ENCODE data around the gene PKP4. TPM values are rescaled to one million over a fixed set of nuclear protein-coding genes. Genes with fewer than 3 reads are reported as not detected.

The PKP4 gene
- total and polyA plus RNA-seq, 12 donors: 17.9 to 59.0 (median 45.2) TPM

DNA sequence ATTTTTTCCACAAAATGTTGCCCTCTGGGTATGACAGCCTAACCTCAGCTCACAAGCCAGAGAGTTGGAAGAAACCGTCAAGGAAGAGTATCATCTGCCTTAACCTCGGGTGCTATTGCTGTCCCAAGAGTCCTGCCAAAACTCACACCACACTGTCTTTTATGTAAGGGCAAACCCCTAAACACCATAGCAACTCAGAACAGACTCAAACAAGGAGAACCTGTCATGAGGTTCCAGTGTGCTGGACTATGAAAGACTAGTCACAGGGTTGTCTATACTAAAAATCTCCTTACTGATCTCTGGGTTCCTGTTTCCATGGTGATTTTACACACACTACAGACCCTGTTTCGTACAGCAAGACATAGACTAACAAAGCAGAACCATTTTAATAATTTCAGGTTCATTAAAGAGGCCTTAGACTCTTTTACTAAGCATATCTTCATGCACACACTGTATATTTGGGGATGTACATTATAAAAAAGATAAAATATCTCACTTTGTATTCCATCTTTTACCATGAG lies 159.8 kb downstream of the PKP4 start:
- no peak overlapping the region for H3K27ac ChIP-seq
- intact Hi-C loops (cut with DNase I): no loop called here
- DNase-seq (no peak), ATAC-seq (no peak)
- 84 to 87% methylated on average over 3 of the region's 3 CpGs for WGBS, 2 donors
- TF ChIP-seq, protein P1, sequence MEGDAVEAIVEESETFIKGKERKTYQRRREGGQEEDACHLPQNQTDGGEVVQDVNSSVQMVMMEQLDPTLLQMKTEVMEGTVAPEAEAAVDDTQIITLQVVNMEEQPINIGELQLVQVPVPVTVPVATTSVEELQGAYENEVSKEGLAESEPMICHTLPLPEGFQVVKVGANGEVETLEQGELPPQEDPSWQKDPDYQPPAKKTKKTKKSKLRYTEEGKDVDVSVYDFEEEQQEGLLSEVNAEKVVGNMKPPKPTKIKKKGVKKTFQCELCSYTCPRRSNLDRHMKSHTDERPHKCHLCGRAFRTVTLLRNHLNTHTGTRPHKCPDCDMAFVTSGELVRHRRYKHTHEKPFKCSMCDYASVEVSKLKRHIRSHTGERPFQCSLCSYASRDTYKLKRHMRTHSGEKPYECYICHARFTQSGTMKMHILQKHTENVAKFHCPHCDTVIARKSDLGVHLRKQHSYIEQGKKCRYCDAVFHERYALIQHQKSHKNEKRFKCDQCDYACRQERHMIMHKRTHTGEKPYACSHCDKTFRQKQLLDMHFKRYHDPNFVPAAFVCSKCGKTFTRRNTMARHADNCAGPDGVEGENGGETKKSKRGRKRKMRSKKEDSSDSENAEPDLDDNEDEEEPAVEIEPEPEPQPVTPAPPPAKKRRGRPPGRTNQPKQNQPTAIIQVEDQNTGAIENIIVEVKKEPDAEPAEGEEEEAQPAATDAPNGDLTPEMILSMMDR (IDR thresholded peaks at IDR 0.05): no peak
- H3K4me3 ChIP-seq: no peak overlapping the region
- no peaks in the 10 kb centered on the region for H3K27me3 ChIP-seq
- peaks cover 0 to 9% (median 0%) of the 10 kb centered on the region in 9 donors for H3K4me1 ChIP-seq
- H3K9me3 ChIP-seq: no peaks in the 10 kb centered on the region
- peaks cover 0 to 20% (median 5%) of the 10 kb centered on the region in 9 donors for H3K36me3 ChIP-seq

DNA sequence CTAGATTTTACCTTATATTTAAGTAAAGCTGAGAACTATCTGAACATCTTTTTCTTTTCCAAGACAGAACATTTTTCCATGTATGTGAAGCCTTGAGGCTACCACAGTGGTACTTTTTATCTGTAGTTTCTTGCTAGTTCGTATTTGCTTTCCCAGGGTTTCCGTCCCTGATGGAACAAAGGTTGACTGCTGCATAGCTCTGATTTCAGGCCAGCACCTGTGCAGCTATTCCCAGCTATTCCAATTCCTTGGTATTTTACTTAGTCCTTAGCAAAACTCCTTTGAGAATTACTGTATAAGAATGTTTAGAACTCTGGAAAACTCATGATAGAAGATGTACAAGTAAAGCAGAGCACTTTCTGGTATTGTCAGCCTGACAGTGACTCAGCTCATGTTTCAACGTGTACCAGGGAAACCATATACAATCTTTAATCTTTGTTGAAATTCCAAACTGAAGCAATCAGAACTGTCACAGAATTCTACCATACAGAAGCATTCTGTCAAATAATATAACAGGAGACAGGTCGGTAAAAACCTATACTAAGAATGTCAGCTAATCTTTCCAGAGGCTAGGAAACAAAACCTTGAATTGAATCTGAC lies 162.2 kb downstream of the PKP4 start:
- Histone ChIP-seq H3K36me3 (peaks cover 0 to 45% (median 11%) of the 10 kb centered on the region in 9 donors), H3K27ac (no peak overlapping the region), H3K27me3 (no peaks in the 10 kb centered on the region), H3K4me1 (peaks cover 0 to 9% (median 0%) of the 10 kb centered on the region in 9 donors), H3K4me3 (no peak overlapping the region), H3K9me3 (no peaks in the 10 kb centered on the region)
- DNase-seq: no peak
- WGBS, 2 donors: 88 to 89% methylated on average over 4 of the region's 4 CpGs
- intact Hi-C loops (cut with DNase I): no loop called here
- TF ChIP-seq, protein P1 (IDR thresholded peaks at IDR 0.05): no peak
- ATAC-seq: no peak

DNA sequence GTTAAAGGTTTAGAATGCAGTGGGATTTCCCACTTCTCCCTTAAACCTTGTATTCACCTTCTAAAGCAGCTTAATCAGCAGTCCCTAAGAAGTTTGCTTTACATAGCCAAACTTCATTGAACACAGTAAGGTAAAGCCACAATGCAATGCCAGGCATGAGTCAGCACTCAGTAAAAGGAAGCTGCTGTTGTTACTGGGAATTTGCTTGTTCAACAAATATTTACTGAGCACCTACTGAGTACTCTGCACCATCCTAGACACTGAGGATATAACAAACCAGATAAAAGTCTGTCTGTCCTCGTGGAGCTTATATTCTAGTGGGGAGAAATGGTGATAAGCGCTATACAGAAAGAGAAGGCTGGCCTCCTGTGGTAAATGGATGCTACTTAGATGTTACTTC lies 162.7 kb downstream of the PKP4 start:
- Histone ChIP-seq H3K9me3 (no peaks in the 10 kb centered on the region), H3K27ac (no peak overlapping the region), H3K4me3 (no peak overlapping the region), H3K27me3 (no peaks in the 10 kb centered on the region), H3K36me3 (peaks cover 0 to 50% (median 15%) of the 10 kb centered on the region in 9 donors), H3K4me1 (peaks cover 0 to 9% (median 0%) of the 10 kb centered on the region in 9 donors)
- TF ChIP-seq, protein P1 (IDR thresholded peaks at IDR 0.05): no peak
- WGBS, 2 donors: 93 to 94% methylated on average over 2 of the region's 2 CpGs
- intact Hi-C loops (cut with DNase I): no loop called here
- DNase-seq: no peak
- ATAC-seq: no peak

DNA sequence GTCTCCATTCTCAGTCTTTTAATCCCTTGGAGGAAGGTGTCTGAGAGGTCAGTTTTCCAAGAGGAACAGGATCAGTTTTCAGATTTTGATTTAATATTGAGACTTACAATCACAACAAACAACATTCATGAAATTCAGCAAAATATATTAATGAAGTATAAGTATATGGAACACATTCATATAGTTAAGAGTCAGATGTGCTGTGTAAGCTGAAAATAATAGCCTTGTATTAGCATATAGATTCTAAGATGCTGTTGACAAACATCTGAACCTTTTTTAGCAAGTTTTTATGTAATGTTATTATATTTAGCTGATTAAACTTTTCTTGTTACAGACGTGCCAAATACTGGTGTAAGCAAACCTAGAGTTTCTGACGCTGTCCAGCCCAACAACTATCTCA lies 163.9 kb downstream of the PKP4 start:
- no peak overlapping the region for H3K4me3 ChIP-seq
- whole genome bisulfite sequencing, 2 donors: 51 to 76% methylated on average over 2 of the region's 2 CpGs
- ATAC-seq (no peak), DNase-seq (no peak)
- peaks cover 0 to 62% (median 21%) of the 10 kb centered on the region in 9 donors for H3K36me3 ChIP-seq
- H3K27ac ChIP-seq: no peak overlapping the region
- no peaks in the 10 kb centered on the region for H3K9me3 ChIP-seq
- TF ChIP-seq, protein P1 (IDR thresholded peaks at IDR 0.05): no peak
- H3K27me3 ChIP-seq: no peaks in the 10 kb centered on the region
- intact Hi-C loops (cut with DNase I): no loop called here
- H3K4me1 ChIP-seq: peaks cover 0 to 9% (median 0%) of the 10 kb centered on the region in 9 donors

All from heart right ventricle (tissue), 16 donors.